Gastrocnemius medialis (tissue), 4 donors: ENCODE results near the gene ZNF697.

Experiments
- POLR2A ChIP-seq, 2 donors: fragments of 450-650 bp; IDR thresholded peaks; one replicate each; pipeline ENCODE4 v1.6.1; 2017; ENCODE audit warnings: antibody characterized with exemption in 2 of 2, mild to moderate bottlenecking in 2 of 2, moderate library complexity in 2 of 2
- TF ChIP-seq, protein P1 (sequence below), 5 experiments: fragments of 450-650 bp in 3 of 5; fragments of 200-600 bp in 2 of 5; sonication (generic) in 2 of 5; IDR thresholded peaks in 4 of 5; conservative IDR thresholded peaks in 1 of 5; 1 replicate in 4 of 5; 2 replicates in 1 of 5; pipeline ENCODE4 v1.5.1; 2016 to 2019; ENCODE audit warnings: antibody characterized with exemption in 5 of 5, mild to moderate bottlenecking in 3 of 5, moderate library complexity in 3 of 5

DNA sequence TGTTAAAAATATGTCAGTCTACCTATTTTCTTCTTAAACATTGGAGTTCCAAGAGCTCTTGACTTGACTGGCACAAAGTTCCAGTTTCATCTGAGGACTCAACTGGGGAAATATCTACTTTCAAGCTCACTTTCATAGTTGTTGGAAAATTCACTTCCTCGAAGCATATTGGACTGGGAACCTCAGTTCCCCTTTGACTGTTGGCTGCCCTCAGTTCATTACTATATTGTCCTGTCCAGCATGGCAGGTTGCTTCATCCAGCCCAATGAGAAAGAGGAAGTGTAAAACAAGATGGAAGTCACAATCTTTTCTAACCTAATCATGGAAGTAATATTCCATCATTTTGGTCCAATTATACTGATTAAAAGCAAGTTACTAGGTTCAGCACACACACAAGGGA lies 54.3 kb downstream of the ZNF697 start:
- TF ChIP-seq, protein P1, sequence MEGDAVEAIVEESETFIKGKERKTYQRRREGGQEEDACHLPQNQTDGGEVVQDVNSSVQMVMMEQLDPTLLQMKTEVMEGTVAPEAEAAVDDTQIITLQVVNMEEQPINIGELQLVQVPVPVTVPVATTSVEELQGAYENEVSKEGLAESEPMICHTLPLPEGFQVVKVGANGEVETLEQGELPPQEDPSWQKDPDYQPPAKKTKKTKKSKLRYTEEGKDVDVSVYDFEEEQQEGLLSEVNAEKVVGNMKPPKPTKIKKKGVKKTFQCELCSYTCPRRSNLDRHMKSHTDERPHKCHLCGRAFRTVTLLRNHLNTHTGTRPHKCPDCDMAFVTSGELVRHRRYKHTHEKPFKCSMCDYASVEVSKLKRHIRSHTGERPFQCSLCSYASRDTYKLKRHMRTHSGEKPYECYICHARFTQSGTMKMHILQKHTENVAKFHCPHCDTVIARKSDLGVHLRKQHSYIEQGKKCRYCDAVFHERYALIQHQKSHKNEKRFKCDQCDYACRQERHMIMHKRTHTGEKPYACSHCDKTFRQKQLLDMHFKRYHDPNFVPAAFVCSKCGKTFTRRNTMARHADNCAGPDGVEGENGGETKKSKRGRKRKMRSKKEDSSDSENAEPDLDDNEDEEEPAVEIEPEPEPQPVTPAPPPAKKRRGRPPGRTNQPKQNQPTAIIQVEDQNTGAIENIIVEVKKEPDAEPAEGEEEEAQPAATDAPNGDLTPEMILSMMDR (IDR thresholded peaks at IDR 0.05 in 4 of 5, conservative IDR thresholded peaks at IDR 0.05 in 1 of 5): no peak
- TF ChIP-seq POLR2A (IDR thresholded peaks at IDR 0.05): no peak
